GM21529 (cell line): Measurements from ENCODE around the gene IFIT2.
"Not testable (repeated sequence)": the region's sequence is repeated elsewhere in the genome, so short reads cannot be mapped to it uniquely, and the experiment has no call there.

Experiments used
- ATAC-seq: cut with Tn5 transposase; IDR thresholded peaks from one replicate; pipeline ENCODE4 v1.9.1; 2021; ENCODE audit not compliant: unreplicated experiment

The IFIT2 gene

GRCh38 chr10:89301721-89302445 lies at the start of gene IFIT2:
IFIT2 (plus strand) TSS chr10:89302046; CDS start chr10:89302124, 78 bp downstream.
- ATAC-seq: peak; percentile 81

GRCh38 chr10:89252225-89252585 lies 49.6 kb upstream of the IFIT2 start:
- ATAC-seq: no peak

GRCh38 chr10:89255091-89255579 lies 46.7 kb upstream of the IFIT2 start:
- ATAC-seq: not testable (repeated sequence)

GRCh38 chr10:89255793-89256192 lies 46.1 kb upstream of the IFIT2 start:
- no peak for ATAC-seq

- ATAC-seq: no peak
Observed at GRCh38 chr10:89256340-89256739, 45.5 kb upstream of the IFIT2 start.

- no peak for ATAC-seq
Observed at GRCh38 chr10:89256962-89257361, 44.9 kb upstream of the IFIT2 start.

GRCh38 chr10:89257581-89257980 lies 44.3 kb upstream of the IFIT2 start:
- ATAC-seq: no peak

- no peak for ATAC-seq
Observed at GRCh38 chr10:89258881-89259280, 43.0 kb upstream of the IFIT2 start.

- no peak for ATAC-seq
Observed at GRCh38 chr10:89262086-89263051, 39.5 kb upstream of the IFIT2 start.

GRCh38 chr10:89263091-89263490 lies 38.8 kb upstream of the IFIT2 start:
- ATAC-seq: no peak

GRCh38 chr10:89263531-89263930 lies 38.3 kb upstream of the IFIT2 start:
- no peak for ATAC-seq

- no peak for ATAC-seq
Observed at GRCh38 chr10:89266721-89267453, 35.0 kb upstream of the IFIT2 start.

- ATAC-seq: no peak
Observed at GRCh38 chr10:89269433-89270152, 32.3 kb upstream of the IFIT2 start.

GRCh38 chr10:89270153-89270483 lies 31.7 kb upstream of the IFIT2 start:
- no peak for ATAC-seq

GRCh38 chr10:89271532-89271931 lies 30.3 kb upstream of the IFIT2 start:
- no peak for ATAC-seq

GRCh38 chr10:89273680-89274079 lies 28.2 kb upstream of the IFIT2 start:
- no peak for ATAC-seq

- ATAC-seq: no peak
Observed at GRCh38 chr10:89274928-89275327, 26.9 kb upstream of the IFIT2 start.

GRCh38 chr10:89275383-89275782 lies 26.5 kb upstream of the IFIT2 start:
- no peak for ATAC-seq

GRCh38 chr10:89278034-89278535 lies 23.8 kb upstream of the IFIT2 start:
- no peak for ATAC-seq

GRCh38 chr10:89278900-89279392 lies 22.9 kb upstream of the IFIT2 start:
- no peak for ATAC-seq
